ENCODE measurements around the gene BABAM2.

BABAM2 gene

DNA sequence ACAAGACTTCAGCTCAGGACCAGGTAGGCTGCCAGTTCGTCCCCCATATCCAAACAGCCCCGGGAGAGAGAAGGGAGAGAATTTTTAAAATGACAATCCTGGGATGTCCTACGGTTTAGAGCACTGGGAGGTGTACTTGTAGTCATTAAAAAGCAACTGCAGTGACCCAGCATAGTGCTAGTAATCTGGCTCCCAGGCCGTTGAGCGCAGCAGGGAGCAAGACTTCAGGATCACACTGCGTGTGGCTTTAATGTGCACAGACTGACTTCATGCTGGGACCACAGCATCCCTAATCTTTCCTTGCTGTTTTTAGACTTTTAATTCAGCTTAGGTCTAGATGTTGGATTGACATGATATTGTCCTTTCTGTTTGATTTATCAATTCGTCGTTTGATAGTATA lies 282.8 kb downstream of the BABAM2 start:
- no peak for DNase-seq

DNA sequence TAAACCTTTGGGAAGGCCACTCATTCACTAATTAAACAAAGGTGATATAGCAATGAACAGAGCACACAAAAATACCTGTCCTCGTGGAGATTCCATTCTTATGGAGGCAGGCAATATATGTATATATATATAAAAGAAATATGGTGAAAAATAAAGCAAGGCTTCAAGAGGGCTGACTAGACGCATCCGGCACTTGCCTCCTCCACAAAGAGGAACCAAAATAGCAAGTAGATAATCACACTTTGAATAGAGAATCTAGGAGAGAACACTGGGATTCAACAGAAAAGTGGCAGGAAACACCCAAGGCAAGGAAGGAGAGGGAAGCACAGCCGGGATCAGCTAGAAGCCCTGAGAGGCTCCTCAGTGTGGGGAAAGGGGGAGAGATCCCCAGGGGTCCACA lies 283.7 kb downstream of the BABAM2 start:
- DNase-seq: no peak

DNA sequence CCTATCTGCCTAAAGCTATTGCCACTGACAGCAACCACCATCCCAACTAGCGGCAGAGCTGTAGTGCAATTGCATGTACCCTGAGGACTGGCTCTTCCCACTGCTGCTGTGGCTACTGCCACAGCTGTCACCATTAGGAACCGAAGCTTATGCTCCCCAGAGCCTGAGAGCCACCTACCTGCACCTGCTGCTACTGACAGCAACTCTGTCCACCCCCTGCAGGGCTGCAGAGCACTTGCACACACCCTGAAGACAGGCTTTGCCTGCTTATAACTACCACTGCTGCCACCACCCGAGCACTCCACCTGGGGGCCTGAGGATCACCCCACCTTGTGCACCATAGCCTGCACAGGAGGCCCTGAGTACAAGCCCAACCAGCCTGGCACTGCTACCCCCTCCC lies 284.5 kb downstream of the BABAM2 start:
- DNase-seq: no peak

DNA sequence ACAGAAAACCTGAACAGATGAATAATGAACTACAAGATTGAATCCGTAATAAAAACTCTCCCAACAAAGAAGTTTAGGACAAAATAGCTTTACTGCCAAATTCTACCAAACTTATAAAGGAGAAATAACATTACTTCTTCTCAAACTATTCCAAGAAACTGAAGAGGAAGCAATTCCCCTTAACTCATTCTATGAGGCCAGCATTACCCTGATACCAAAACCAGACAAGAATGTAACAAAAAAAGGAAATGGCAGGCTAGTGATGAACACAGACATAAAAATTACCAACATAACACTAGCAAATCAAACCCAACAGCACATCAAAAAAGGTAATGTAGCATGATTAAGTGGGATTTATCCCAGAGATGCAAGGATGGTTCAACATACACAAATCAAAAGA lies 288.4 kb downstream of the BABAM2 start:
- DNase-seq: no peak

DNA sequence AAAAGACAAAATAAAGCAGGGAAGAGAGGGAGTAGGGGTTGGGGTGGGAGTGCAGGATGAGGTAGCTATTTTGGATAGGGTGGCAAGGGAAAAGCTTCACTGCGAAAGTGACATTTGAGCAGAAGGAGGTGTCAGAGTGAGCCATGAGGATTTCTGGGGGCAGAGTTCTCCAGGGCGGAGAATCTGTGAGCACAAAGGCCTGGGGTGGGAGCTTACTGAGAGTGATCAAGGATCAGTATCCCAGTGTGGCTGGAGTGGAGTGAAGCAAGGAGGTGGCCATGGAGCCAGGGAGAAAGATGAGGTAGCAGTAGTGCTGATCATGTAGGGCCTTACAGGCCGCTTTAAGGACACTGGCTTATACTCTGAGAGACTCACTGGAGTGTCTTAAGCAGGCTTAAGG lies 291.3 kb downstream of the BABAM2 start:
- DNase-seq: no peak

DNA sequence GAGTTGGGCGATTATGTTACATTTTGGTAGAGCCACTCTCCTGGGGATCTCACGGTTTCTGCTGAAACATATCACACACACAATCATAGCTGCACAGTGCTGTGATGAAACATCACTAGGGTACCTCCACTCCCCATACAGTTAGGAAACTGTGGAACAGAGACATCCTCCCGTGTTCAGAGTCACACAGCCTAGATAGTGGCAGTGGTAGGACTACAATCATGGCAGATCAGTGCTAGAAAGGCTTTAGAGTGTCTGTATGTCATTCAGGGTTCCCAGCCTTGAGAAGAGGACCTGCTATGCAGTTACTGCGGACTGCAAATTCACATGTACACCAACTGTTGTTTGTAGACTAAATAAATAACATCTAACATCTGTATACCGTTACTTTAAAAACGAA lies 291.8 kb downstream of the BABAM2 start:
- no peak for DNase-seq

DNA sequence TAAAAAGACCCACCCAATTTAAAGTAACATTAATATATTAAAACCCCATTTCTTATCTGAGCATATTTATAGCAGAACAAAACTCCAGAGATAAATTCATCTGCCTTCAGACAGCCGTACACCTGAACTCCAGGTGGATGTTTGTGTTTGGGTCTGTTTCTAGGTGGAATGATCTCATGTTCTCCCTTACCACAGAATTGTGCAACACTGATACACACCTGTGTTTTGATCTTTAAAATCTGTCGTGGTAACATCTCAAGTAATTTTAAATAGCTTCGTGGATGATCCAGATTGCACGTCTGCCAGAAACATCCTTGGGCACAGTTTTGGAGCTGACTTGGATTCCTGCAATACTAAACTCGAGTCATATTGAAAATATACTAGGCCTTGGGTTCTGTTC lies 294.6 kb downstream of the BABAM2 start:
- DNase-seq: no peak

DNA sequence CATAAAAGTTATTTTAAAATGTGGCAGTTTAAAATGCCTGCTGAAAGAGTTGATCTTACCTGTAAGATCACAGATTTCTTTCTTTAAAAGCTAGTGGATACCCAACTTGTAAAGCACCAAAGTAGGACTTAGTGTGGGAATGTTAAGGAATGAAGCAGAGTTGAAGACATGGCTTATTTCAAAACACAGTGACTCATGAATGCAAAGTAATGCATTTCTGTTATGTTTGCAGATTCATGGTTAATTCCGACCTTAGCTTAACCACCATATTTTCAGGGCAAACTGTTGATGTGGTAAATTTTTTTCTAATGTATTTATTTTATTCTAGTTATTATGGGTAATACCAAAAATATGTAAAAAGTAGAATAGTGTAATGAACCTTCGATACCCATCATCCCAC lies 295.4 kb downstream of the BABAM2 start:
- peak; percentile 84 for DNase-seq

DNA sequence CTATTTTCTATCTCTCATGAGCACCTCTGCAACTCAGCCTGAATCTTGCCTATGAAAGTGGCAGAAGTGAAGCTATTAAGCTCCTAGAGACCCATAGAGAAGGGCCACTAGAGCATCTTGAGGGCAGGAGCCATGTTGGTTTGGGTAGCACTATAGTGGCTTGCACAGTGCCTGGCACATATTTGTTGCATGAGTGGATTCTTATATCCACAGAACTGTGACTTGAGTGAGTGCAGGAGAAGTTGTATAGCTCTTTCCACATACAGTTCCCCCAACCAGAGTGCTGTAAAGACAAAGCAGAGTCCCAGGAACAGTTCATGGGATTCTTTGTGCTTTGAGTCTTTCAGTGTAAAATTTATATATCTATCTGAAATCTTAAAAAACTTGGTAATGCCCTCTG lies 296.7 kb downstream of the BABAM2 start:
- no peak for DNase-seq

DNA sequence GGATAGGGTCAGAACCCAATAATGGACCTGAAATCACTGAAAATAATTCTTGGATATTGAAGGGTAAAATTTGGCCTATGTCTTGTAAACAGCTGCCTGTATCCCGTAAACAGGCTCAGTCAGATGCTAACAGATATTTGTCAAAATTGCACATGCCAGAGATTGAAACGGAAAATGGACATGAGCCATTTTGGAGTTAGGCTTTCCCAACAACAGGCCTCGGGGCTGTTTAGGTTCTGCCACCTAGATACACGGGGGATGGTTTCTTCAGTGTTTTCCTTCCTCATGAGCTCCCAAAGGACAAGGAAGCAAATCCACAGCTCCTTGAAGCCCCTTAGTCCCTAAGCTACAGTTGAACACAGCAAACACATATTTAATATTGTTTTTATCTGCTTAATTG lies 297.9 kb downstream of the BABAM2 start:
- no peak for DNase-seq

DNA sequence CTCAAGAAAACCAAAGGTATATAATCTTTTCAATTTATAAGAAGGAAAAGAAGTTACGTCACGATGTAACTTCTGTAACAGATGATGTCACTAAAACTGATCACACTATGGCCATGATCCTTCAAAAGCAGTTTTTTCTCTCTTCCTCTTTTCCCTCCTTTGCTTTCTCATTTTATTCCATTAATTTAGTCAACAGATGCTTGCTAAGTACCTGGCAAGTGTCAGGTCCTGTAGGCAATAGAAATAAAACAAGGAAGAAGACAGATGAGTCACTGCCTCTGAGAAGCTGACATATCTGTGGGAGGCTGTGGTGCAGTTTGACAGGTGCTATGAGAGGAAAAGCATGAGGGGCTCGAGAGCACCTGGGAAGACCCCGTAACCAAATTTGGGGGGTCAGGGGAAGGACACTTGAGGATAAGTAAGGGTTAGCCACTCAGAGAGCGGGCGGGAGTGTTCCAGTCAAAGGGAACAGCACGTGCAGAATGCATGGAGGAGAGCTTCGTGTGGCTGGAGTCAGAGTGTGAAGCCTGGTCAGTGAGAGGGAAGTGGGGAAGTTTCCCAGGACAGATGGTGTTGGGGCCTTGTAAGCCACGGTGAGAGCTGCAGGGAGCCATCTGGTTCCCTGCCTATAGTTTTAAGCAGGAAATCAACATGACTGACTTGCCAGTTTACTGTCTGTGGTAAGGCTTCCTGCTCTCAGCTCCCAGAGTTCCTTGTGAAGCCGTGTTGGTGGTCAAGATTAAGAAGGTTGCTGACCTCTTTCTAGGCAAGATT lies 303.3 kb downstream of the BABAM2 start:
- DNase-seq: no peak

DNA sequence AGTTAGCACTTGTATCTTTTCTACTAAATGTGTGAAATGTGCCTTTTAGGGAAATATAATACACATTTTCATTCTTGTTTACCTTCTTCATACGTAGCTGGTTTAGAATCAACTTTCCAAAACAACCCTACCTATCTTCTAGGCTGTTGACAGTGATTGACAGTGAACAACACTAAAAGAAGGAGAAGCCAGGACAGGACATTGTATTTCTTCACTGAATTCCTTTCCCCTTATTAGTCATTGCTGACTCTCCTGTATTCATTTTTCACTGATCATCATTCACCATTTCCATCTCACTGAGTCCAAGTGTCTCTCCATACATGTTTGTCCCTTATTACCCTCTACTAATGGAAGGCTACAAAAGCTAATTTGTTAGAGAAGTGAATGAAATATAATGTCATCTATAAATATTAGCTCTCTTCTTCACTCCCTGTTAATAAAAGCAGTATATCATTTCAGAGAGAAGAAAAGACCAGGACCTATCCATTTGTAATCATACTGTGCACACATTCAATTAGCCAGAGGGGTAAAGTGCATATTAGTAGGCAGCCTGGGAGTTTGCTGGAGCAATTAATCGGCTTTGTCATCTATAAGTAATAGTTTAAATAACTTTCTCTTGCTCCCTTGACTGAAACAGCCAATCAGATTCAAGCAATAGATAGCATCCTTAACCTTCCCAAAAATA lies 309.6 kb downstream of the BABAM2 start:
- DNase-seq: no peak

DNA sequence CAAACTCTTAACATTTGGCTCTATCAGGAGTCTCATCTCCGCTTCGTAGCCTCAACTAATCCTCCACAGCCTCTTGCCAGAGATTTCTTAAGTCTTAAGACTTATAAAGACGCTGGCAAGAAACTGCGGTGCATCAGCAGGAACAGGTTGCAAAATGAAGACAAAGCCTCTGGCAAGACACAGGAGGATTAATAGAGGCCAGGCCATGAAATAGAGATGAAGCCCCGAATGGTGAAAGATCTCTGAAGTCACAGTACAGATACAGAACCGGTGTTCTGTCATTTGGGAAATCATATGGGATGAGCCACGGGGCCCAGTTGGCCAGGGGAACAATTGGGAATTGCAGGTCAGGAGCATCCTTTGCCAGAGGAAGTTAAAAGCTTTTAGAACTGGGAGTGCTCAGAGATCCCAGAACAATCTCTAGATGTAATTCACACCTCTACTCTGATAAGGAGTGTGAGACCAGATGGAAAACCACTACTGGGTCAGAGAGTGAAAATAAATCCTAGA lies 311.2 kb downstream of the BABAM2 start:
- DNase-seq: no peak

DNA sequence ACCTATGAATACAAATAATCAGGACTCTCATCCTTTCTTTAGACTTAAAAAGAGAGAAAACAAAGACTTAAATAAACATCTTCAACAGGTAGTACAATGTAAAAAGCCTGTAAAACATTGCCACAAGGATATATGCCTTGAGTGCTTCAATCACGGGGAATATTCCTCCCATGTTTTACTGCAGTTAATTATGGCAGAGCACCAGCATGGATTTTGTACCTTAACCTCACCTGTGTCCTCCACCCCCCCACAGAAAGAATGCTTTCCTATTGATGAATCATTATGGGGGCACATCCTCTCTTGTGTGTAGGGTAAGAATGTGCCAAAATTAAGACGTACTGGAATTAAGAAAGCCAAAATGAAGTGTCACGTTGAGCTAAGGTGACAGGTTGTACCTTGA lies 312.2 kb downstream of the BABAM2 start:
- DNase-seq: no peak

DNA sequence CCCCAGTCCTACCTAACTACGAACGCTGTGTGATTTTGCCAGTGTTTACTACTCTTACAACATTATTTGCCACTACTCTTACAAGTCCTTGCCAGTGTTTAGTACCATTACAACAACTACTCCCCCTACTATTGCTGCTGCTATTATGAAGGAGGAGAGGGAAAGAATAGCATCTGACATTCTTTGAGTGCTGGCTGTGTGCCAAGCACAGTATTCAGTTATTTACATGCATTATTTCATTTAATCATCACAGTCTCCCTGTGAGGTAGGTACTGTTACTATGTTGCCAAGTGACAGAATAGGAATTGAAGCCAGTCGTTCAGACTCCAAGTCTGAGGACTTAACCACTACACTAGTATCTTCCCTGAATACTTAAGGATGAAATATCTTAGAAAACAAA lies 316.2 kb downstream of the BABAM2 start:
- DNase-seq: peak; percentile 72

DNA sequence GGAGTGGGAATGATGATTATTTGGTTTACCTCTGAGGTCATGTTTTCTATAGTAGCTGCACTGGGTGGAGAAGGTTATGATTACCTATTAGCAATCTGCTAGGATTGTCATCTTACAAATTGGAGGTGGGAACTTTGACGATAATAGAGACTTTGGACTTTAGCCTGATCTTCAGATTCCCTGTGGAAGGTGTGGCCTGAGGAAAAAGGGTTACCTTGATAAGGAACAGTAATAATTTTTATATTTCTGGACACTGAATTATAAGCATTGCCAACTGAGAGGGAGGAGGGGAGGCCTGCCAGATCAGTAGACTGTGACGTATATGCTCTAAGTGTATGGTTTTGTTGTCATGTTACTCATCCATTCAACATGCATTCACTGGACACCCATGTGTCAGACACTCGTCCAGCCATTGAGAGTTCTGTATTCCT lies 318.7 kb downstream of the BABAM2 start:
- DNase-seq: peak; percentile 36

DNA sequence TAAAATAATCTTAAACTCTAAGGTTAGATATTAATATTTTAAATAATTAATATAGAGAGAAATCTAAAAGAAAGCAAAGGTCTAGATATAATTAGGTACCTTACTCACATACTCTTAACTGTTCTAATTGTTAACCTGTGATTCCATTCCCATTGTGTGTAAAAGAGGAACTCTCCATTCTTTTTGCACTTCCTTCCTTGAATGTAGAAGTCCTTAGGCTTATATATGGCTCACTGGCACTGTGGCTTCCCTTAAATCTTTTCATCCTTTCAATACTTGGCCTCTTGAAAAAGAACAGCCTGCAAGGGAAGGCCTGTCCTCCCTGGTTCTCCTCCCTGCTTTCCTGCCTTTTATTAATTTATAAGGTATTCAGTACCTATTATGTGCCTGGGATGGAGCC lies 319.3 kb downstream of the BABAM2 start:
- no peak for DNase-seq

DNA sequence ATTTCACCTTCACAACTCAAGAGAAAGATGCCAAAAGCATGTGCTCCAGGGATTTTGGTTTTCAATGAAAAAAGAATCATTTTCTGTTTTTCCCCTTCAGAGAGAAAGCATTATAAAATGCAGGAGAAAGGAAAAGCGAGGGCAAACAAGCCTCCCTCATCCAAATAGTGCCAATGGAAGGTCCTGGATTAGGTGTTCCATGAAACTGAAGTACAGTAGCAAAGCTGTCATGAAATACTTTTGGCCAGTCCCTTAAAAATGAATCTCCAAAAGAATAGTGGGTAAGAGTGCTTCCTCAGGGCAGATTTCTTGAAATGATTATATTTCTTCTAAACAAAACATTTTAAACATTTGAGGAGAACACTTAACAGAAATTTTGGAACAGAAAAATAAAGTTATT lies 320.0 kb downstream of the BABAM2 start:
- no peak for DNase-seq

DNA sequence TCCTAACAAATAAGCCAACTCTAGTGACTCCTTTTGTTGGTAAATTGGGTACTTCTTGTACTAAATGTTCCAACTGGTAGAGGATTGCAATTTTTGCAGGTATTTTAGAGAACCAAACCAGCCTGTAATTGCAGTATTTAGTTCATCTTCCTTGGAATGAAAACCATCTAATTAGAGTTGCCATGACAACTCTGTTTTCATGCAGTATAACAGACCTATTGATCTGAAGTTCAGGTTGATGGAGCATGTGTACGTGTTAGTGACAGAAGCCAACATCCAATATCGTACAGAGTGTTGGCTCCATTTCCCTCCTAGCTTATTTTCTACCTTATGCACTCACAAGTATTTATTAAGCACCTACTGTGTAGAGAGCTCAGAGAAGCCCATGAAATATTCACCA lies 325.8 kb downstream of the BABAM2 start:
- no peak for DNase-seq

DNA sequence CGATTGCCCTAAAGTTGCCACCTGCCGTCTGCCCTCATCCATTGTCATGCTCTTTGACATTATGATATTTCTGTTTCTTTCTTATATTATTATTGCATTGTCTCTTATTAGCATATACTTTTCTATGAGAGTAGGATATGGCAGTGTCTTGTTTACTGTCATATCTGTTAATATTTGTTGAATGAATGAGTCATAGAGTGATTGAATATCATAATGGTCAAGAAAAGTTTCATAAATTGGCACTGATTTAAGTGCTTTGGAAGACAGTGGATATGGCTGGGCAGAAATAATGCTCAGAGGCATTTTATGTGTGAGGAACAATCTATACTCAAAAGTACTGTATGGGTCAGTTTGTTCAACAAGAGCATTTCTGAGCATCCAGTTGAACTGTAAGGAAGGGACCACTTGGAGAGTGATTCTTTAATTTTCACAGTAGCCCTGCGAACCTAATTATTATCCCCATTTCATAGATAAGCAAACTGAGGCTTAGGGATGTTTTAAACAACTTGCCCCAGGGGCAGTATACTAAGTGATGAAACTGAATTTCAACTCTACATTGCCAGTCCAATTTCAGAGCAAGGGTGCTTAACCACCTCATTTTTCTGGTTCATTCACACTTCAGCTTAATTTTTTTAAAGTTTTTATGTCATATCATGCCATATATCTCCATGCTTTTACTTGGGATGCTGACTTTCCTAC lies 326.7 kb downstream of the BABAM2 start:
- DNase-seq: no peak

DNA sequence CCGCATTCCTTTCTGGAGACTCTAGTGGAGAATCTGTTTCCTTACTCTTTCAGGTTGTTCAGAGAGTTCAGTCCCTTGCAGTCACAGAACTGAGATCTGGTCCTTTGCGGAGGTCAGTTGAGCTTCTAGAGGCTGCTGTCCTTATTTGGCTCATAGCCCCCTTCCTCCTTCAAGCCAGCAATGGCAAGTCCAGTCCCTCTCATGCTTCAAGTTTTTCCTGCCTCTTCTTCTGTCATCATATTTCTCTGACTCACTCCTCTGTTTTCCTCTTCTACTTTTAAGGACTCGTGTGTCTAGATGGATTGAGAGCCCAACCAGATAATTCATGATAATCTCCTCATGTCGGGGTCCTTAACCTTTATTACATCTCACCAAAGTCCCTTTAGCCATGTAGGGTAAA lies 328.6 kb downstream of the BABAM2 start:
- DNase-seq: peak; percentile 50

DNA sequence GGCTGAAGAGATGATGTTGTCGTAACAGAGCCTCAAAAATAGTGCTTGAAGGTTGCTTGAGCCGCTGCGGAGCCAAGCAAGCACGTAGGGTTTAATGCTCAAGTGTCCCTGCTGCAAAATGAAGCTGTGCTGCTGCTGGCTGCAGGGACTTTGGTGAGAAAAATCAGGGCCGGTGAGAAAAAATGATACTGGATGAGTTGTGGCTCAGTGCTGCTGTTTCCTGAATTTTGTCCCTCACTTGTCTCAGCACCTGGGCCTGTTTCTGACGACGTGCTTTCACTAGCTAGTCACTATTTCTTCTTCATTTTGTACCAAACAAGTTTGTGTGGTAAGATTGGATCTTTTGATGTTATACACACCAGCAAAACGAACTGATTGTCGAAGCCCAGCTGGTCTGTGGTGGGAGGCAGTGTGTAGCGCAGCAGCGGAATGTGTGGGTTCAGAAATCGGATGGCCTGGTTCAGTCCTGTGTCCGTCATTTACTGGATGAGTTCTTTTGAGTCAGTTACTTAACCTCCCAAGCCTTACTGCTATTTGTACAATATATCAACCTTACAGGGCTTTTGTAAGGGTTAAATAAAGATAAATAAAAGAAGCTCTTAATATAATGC lies 329.3 kb downstream of the BABAM2 start:
- no peak for DNase-seq
